ENCODE data around the gene MTPN.
A peak's percentile ranks its signal among the peaks of the same experiment; 100 is the strongest.

The MTPN gene

GRCh38 chr7:135981958-135982646 is 4.9 kb upstream of the MTPN start:
- no peak for DNase-seq (ENCODE audit: low read depth in 2 of 2)

GRCh38 chr7:135980665-135981180 is 3.6 kb upstream of the MTPN start:
- peak; percentile 64 to 72 for DNase-seq (ENCODE audit: low read depth in 2 of 2)

- no peak for DNase-seq (ENCODE audit: low read depth in 2 of 2)
Measured at GRCh38 chr7:135980012-135980551, 2.9 kb upstream of the MTPN start.

- DNase-seq (ENCODE audit: low read depth in 2 of 2): no peak
Measured at GRCh38 chr7:135979471-135980011, 2.4 kb upstream of the MTPN start.

- no peak for DNase-seq (ENCODE audit: low read depth in 2 of 2)
Measured at GRCh38 chr7:135978624-135979023, 1.5 kb upstream of the MTPN start.

- no peak for DNase-seq (ENCODE audit: low read depth in 2 of 2)
Measured at GRCh38 chr7:135977742-135978066, 545 bp upstream of the MTPN start.

GRCh38 chr7:135976312-135977006 is 700 bp downstream of the MTPN start:
- DNase-seq (ENCODE audit: low read depth in 2 of 2): no peak

GRCh38 chr7:135975166-135975565 is 2.0 kb downstream of the MTPN start:
- no peak for DNase-seq (ENCODE audit: low read depth in 2 of 2)

GRCh38 chr7:135974667-135975066 is 2.5 kb downstream of the MTPN start:
- no peak for DNase-seq (ENCODE audit: low read depth in 2 of 2)

GRCh38 chr7:135971366-135971725 is 5.8 kb downstream of the MTPN start:
- DNase-seq (ENCODE audit: low read depth in 2 of 2): no peak

GRCh38 chr7:135970682-135971365 is 6.3 kb downstream of the MTPN start:
- DNase-seq (ENCODE audit: low read depth in 2 of 2): no peak

GRCh38 chr7:135970045-135970444 is 7.1 kb downstream of the MTPN start:
- no peak for DNase-seq (ENCODE audit: low read depth in 2 of 2)

- DNase-seq (ENCODE audit: low read depth in 2 of 2): no peak
Measured at GRCh38 chr7:135966341-135967043, 10.7 kb downstream of the MTPN start.

- DNase-seq (ENCODE audit: low read depth in 2 of 2): no peak
Measured at GRCh38 chr7:135965602-135966001, 11.6 kb downstream of the MTPN start.

- no peak for DNase-seq (ENCODE audit: low read depth in 2 of 2)
Measured at GRCh38 chr7:135964791-135965190, 12.4 kb downstream of the MTPN start.

GRCh38 chr7:135964274-135964673 is 12.9 kb downstream of the MTPN start:
- no peak for DNase-seq (ENCODE audit: low read depth in 2 of 2)

- no peak for DNase-seq (ENCODE audit: low read depth in 2 of 2)
Measured at GRCh38 chr7:135962802-135963201, 14.4 kb downstream of the MTPN start.

GRCh38 chr7:135960709-135961451 is 16.3 kb downstream of the MTPN start:
- no peak for DNase-seq (ENCODE audit: low read depth in 2 of 2)

- DNase-seq (ENCODE audit: low read depth in 2 of 2): no peak
Measured at GRCh38 chr7:135959646-135960363, 17.4 kb downstream of the MTPN start.

- no peak for DNase-seq (ENCODE audit: low read depth in 2 of 2)
Measured at GRCh38 chr7:135958173-135958572, 19.0 kb downstream of the MTPN start.

Measured in fibroblast of skin of left biceps (primary cell).